MCF 10A (cell line): Measurements from ENCODE around the gene NSUN6. TPM values are rescaled to one million over a fixed set of nuclear protein-coding genes. Genes with fewer than 3 reads are reported as not detected.

Source experiments
- BruUV-seq: library from RNA; stranded (reverse); fragments of 400-500 nt; replicated peaks from 2 replicates; lab custom pipeline; 2021; lab: Mats Ljungman, UMichigan
- CTCF ChIA-PET: fragments of 300-600 bp; sonication (Branson Sonifier 250); formaldehyde crosslinking; extraction: SDS; loops from one replicate; lab custom pipeline; 2021; ENCODE audit warnings: antibody characterized with exemption, inconsistent platforms; lab: Yijun Ruan, JAX
- POLR2A ChIA-PET: fragments of 300-600, 350-650 bp; sonication (Branson Sonifier 250); formaldehyde crosslinking; extraction: SDS; loops from one replicate; lab custom pipeline; 2020; ENCODE audit warnings: antibody characterized with exemption, inconsistent platforms; lab: Yijun Ruan, JAX
- DNase-seq: peaks from one replicate; pipeline ENCODE4 v3.0.0-alpha.2; 2018; ENCODE audit not compliant: unreplicated experiment
- H3K27ac Mint-ChIP-seq: one replicate; pipeline ENCODE4 v1.8.0; 2022; ENCODE audit warnings: mild to moderate bottlenecking, low read depth, mixed read lengths; ENCODE audit not compliant: unreplicated experiment
- H3K27me3 Mint-ChIP-seq: one replicate; pipeline ENCODE4 v1.8.0; 2022; ENCODE audit warnings: mixed read lengths; ENCODE audit not compliant: insufficient read depth, unreplicated experiment
- H3K36me3 Mint-ChIP-seq: one replicate; pipeline ENCODE4 v1.8.0; 2022; ENCODE audit warnings: mild to moderate bottlenecking, moderate library complexity, mixed read lengths; ENCODE audit not compliant: insufficient read depth, unreplicated experiment
- H3K4me1 Mint-ChIP-seq: one replicate; pipeline ENCODE4 v1.8.0; 2022; ENCODE audit warnings: mixed read lengths; ENCODE audit not compliant: insufficient read depth, unreplicated experiment
- H3K4me3 Mint-ChIP-seq: one replicate; pipeline ENCODE4 v1.8.0; 2022; ENCODE audit warnings: mild to moderate bottlenecking, moderate library complexity, mixed read lengths; ENCODE audit not compliant: unreplicated experiment
- H3K9me3 Mint-ChIP-seq: one replicate; pipeline ENCODE4 v1.8.0; 2022; ENCODE audit warnings: mixed read lengths; ENCODE audit not compliant: unreplicated experiment
- CTCF ChIP-seq: fragments of 200-600 bp; IDR thresholded peaks from one replicate; pipeline ENCODE4 v1.8.0; 2022; ENCODE audit warnings: antibody characterized with exemption, mild to moderate bottlenecking; ENCODE audit not compliant: unreplicated experiment
- intact Hi-C: fragments of 100-400 bp; cut with micrococcal nuclease; formaldehyde crosslinking; loops from 2 replicates; pipeline ENCODE4 v1.14.1; 2022
- total RNA-seq: library from RNA; stranded (reverse); gene quantifications from 2 replicates; pipeline ENCODE4 v1.2.3, GENCODE V29; 2022

Gene NSUN6
- total RNA-seq, 1 experiment from 2014 or later, result 16.2 TPM

GRCh38 chr10:18516851-18517250, 134.5 kb downstream of the NSUN6 start:
- no peak for TF ChIP-seq CTCF
- Mint-ChIP-seq H3K4me1 (no peaks in the 10 kb centered on the region), H3K27me3 (no peaks in the 10 kb centered on the region), H3K27ac (no peak overlapping the region), H3K4me3 (no peak overlapping the region), H3K36me3 (peaks cover 47% of the 10 kb centered on the region), H3K9me3 (no peaks in the 10 kb centered on the region)
- intact Hi-C loops, result no loop called here
- DNase-seq, result no peak
- POLR2A ChIA-PET, result no interaction called here
- CTCF ChIA-PET, result interaction anchor here (0.5 kb wide), 1 partner anchor 472 kb away, joined by 3 read pairs; no protein-coding TSS in a partner anchor
- BruUV-seq, result no TSS peak

- H3K36me3 Mint-ChIP-seq, result peaks cover 35% of the 10 kb centered on the region
- BruUV-seq, result no TSS peak
- TF ChIP-seq CTCF, result no peak
- H3K9me3 Mint-ChIP-seq, result no peaks in the 10 kb centered on the region
- DNase-seq, result no peak
- CTCF ChIA-PET, result interaction anchor here (0.6 to 1.3 kb wide), 2 partner anchors 9 to 11 kb away, joined by 3 to 4 read pairs; no protein-coding TSS in a partner anchor
- POLR2A ChIA-PET, result interaction anchor here (0.6 to 1.9 kb wide), 3 partner anchors 11 to 177 kb away, joined by 3 to 5 read pairs (median 3); no protein-coding TSS in a partner anchor
- no peak overlapping the region for H3K27ac Mint-ChIP-seq
- no peaks in the 10 kb centered on the region for H3K27me3 Mint-ChIP-seq
- no peaks in the 10 kb centered on the region for H3K4me1 Mint-ChIP-seq
- H3K4me3 Mint-ChIP-seq, result no peak overlapping the region
- intact Hi-C loops, result no loop called here
These were observed 136.8 kb downstream of the NSUN6 start for GRCh38 chr10:18514537-18514936.

GRCh38 chr10:18508587-18508986, 142.8 kb downstream of the NSUN6 start:
- no peak for DNase-seq
- CTCF ChIA-PET, result interaction anchor here (0.5 to 0.7 kb wide), 2 partner anchors 773 to 1091 kb away, joined by 3 read pairs; no protein-coding TSS in a partner anchor
- no TSS peak for BruUV-seq

More at GRCh38 chr10:18508587-18508986, 142.8 kb downstream of the NSUN6 start:
- Mint-ChIP-seq H3K27me3 (no peaks in the 10 kb centered on the region), H3K9me3 (no peaks in the 10 kb centered on the region), H3K4me1 (no peaks in the 10 kb centered on the region), H3K27ac (no peak overlapping the region), H3K4me3 (no peak overlapping the region), H3K36me3 (peaks cover 30% of the 10 kb centered on the region)
- no peak for TF ChIP-seq CTCF
- POLR2A ChIA-PET, result no interaction called here
- intact Hi-C loops, result no loop called here
